ENCODE results near the gene TDP1. TPM values are rescaled to one million over a fixed set of nuclear protein-coding genes. Genes with fewer than 3 reads are reported as not detected.

TDP1 gene
- total RNA-seq, 1 experiment from 2014 or later: 42.9 TPM

DNA sequence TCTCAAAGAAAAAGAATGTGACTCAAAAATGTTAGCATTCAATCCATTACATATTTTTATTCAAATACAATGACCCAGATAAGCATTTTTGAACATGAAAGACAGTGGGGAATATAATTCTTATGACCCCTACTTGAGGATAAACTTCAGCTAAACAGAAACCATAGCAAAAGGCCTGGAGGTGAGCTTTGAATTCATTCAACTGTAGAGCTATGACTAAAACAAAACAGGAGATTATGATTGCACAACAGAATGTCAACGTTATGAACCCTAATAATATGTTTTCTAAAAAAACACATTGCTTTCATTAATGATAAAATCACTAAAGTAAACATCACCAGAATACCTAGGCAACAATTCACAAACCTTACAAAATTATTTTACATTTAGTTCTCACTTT lies 29.0 kb upstream of the TDP1 start:
- no peak overlapping the region for H3K27ac ChIP-seq (ENCODE audit: low read length)
- H4K20me1 ChIP-seq (ENCODE audit: low read length): no peaks in the 10 kb centered on the region
- POLR2A ChIA-PET (ENCODE audit: unreplicated experiment): interaction anchor here (0.7 kb wide), 1 partner anchor 134 kb away, joined by 6 read pairs; no protein-coding TSS in a partner anchor
- no TSS peak for BruUV-seq (replicated peaks)
- no peak overlapping the region for H2AFZ ChIP-seq (ENCODE audit: low read length)
- intact Hi-C loops (cut with micrococcal nuclease): no loop called here
- DNase-seq: peak; percentile 17
- no peak overlapping the region for H3K4me3 ChIP-seq (ENCODE audit: low read length)
- no peaks in the 10 kb centered on the region for H3K79me2 ChIP-seq (ENCODE audit: low read length)
- H3K9me2 ChIP-seq (replicated peaks; ENCODE audit: low read length): no peaks in the 10 kb centered on the region
- no peak for TF ChIP-seq CTCF (conservative IDR thresholded peaks at IDR 0.05; ENCODE audit: low read depth, low read length)
- no peak for TF ChIP-seq EZH2phosphoT487 (IDR thresholded peaks at IDR 0.05; ENCODE audit: borderline replicate concordance, low read length)
- H3K4me1 ChIP-seq (ENCODE audit: insufficient read depth, low read length): peaks cover 25% of the 10 kb centered on the region
- no peaks in the 10 kb centered on the region for H3K36me3 ChIP-seq (ENCODE audit: low read depth, low read length)
- H3K9ac ChIP-seq (ENCODE audit: low read length): no peak overlapping the region
- H3K4me2 ChIP-seq (ENCODE audit: low read length): no peak overlapping the region
- H3F3A ChIP-seq (ENCODE audit: low read length, unreplicated experiment): no peaks in the 10 kb centered on the region
- no peaks in the 10 kb centered on the region for H3K27me3 ChIP-seq (ENCODE audit: low read length)
- no peaks in the 10 kb centered on the region for H3K9me3 ChIP-seq (ENCODE audit: low read length)
- no peak for ATAC-seq
- CTCF ChIA-PET: no interaction called here

GRCh38 chr14:89927186-89927865 lies 28.4 kb upstream of the TDP1 start:
- ChIA-PET CTCF (no interaction called here), POLR2A (ENCODE audit: unreplicated experiment) (interaction anchor here (0.7 kb wide), 1 partner anchor 134 kb away, joined by 6 read pairs; no protein-coding TSS in a partner anchor)
- Histone ChIP-seq H3K4me1 (ENCODE audit: insufficient read depth, low read length) (peaks cover 19% of the 10 kb centered on the region), H2AFZ (ENCODE audit: low read length) (no peak overlapping the region), H3K27me3 (ENCODE audit: low read length) (no peaks in the 10 kb centered on the region), H3F3A (ENCODE audit: low read length, unreplicated experiment) (no peaks in the 10 kb centered on the region), H3K36me3 (ENCODE audit: low read depth, low read length) (no peaks in the 10 kb centered on the region), H3K27ac (ENCODE audit: low read length) (no peak overlapping the region), H3K9ac (ENCODE audit: low read length) (no peak overlapping the region), H4K20me1 (ENCODE audit: low read length) (no peaks in the 10 kb centered on the region), H3K9me3 (ENCODE audit: low read length) (no peaks in the 10 kb centered on the region), H3K4me3 (ENCODE audit: low read length) (no peak overlapping the region), H3K4me2 (ENCODE audit: low read length) (no peak overlapping the region), H3K9me2 (replicated peaks; ENCODE audit: low read length) (no peaks in the 10 kb centered on the region), H3K79me2 (ENCODE audit: low read length) (no peaks in the 10 kb centered on the region)
- TF ChIP-seq EZH2phosphoT487 (IDR thresholded peaks at IDR 0.05; ENCODE audit: borderline replicate concordance, low read length) (no peak), EZH2 (IDR thresholded peaks at IDR 0.05; ENCODE audit: low read length, unreplicated experiment) (no peak), CTCF (conservative IDR thresholded peaks at IDR 0.05; ENCODE audit: low read depth, low read length) (no peak)
- no peak for DNase-seq
- intact Hi-C loops (cut with micrococcal nuclease): no loop called here
- BruUV-seq (replicated peaks): no TSS peak
- ATAC-seq: no peak

DNA sequence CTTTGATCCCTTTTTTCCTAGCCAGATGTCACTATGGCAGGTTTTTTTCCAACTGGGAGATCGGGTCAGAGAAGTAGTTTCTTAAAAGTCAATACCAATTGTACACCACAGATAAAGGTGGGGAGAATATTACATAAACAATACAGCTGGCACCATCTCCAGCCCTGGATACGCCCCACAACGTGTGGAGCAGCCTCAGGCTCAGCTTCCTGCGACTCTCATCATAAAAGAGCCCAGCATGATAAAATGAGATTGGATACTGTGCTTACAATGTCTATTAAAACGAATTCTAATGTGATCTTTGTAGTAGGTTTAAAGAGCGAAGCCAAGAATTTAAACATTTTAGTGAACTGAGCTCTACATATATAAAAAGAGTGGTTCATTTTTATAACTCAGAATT lies 22.7 kb upstream of the TDP1 start:
- no peaks in the 10 kb centered on the region for H3K9me3 ChIP-seq (ENCODE audit: low read length)
- H2AFZ ChIP-seq (ENCODE audit: low read length): no peak overlapping the region
- no peaks in the 10 kb centered on the region for H3K79me2 ChIP-seq (ENCODE audit: low read length)
- no peak overlapping the region for H3K4me3 ChIP-seq (ENCODE audit: low read length)
- DNase-seq (no peak), ATAC-seq (0 out of 2 replicates have a peak, but pooled peaks have one; percentile 33)
- TF ChIP-seq CTCF (conservative IDR thresholded peaks at IDR 0.05; ENCODE audit: low read depth, low read length): no peak
- TF ChIP-seq EZH2phosphoT487 (IDR thresholded peaks at IDR 0.05; ENCODE audit: borderline replicate concordance, low read length): no peak
- no peak for TF ChIP-seq EZH2 (IDR thresholded peaks at IDR 0.05; ENCODE audit: low read length, unreplicated experiment)
- no peaks in the 10 kb centered on the region for H3K9me2 ChIP-seq (replicated peaks; ENCODE audit: low read length)
- no peak overlapping the region for H3K4me2 ChIP-seq (ENCODE audit: low read length)
- ChIA-PET POLR2A (ENCODE audit: unreplicated experiment) (no interaction called here), CTCF (no interaction called here)
- no peak overlapping the region for H3K27ac ChIP-seq (ENCODE audit: low read length)
- intact Hi-C loops (cut with micrococcal nuclease): no loop called here
- BruUV-seq (replicated peaks): no TSS peak
- H3K9ac ChIP-seq (ENCODE audit: low read length): no peak overlapping the region
- H4K20me1 ChIP-seq (ENCODE audit: low read length): no peaks in the 10 kb centered on the region
- no peaks in the 10 kb centered on the region for H3F3A ChIP-seq (ENCODE audit: low read length, unreplicated experiment)
- H3K36me3 ChIP-seq (ENCODE audit: low read depth, low read length): no peaks in the 10 kb centered on the region
- no peaks in the 10 kb centered on the region for H3K4me1 ChIP-seq (ENCODE audit: insufficient read depth, low read length)
- no peaks in the 10 kb centered on the region for H3K27me3 ChIP-seq (ENCODE audit: low read length)

Measured in PC-3 (cell line).